Lower leg skin (tissue), 3 donors: ENCODE data around the gene ARHGEF6.

Experiments
- POLR2A ChIP-seq, 2 donors: fragments of 450-650 bp; IDR thresholded peaks; one replicate each; pipeline ENCODE4 v1.6.1; 2016 to 2017; ENCODE audit warnings: antibody characterized with exemption in 2 of 2, mild to moderate bottlenecking in 1 of 2, moderate library complexity in 1 of 2
- TF ChIP-seq, protein P1 (sequence below), 3 donors: fragments of 450-650 bp; IDR thresholded peaks; one replicate each; pipeline ENCODE4 v1.5.1; 2016; ENCODE audit warnings: antibody characterized with exemption in 3 of 3, mild to moderate bottlenecking in 3 of 3, moderate library complexity in 2 of 3

DNA sequence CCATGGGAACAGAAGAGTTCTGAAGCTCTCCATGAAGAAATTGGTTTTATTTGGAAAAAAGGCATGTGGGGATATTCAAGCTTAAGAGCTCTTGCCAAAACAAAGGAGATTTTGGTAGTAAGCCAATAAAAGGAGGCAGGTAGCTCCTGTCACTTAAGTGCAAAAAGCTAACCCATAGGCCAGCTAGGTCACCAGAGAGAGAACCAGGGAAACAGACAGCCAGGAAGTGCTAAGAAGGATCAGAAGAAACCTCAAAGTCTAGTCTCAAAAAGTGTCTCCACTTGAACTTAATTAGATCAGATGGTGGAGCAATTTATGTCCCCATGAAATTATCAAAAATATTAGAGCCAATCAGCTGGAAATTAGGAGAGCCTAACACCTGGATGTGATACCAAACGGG is 83.6 kb downstream of the ARHGEF6 start:
- TF ChIP-seq POLR2A (IDR thresholded peaks at IDR 0.05), result no peak
- TF ChIP-seq, protein P1, sequence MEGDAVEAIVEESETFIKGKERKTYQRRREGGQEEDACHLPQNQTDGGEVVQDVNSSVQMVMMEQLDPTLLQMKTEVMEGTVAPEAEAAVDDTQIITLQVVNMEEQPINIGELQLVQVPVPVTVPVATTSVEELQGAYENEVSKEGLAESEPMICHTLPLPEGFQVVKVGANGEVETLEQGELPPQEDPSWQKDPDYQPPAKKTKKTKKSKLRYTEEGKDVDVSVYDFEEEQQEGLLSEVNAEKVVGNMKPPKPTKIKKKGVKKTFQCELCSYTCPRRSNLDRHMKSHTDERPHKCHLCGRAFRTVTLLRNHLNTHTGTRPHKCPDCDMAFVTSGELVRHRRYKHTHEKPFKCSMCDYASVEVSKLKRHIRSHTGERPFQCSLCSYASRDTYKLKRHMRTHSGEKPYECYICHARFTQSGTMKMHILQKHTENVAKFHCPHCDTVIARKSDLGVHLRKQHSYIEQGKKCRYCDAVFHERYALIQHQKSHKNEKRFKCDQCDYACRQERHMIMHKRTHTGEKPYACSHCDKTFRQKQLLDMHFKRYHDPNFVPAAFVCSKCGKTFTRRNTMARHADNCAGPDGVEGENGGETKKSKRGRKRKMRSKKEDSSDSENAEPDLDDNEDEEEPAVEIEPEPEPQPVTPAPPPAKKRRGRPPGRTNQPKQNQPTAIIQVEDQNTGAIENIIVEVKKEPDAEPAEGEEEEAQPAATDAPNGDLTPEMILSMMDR (IDR thresholded peaks at IDR 0.05), result no peak
